ENCODE data around the gene ATF2. TPM values are rescaled to one million over a fixed set of nuclear protein-coding genes. Genes with fewer than 3 reads are reported as not detected.

Gene ATF2
- total RNA-seq, 2 experiments from 2014 or later: 58.4 to 62.4 TPM

- DNase-seq (no peak), ATAC-seq (no peak)
- no peaks in the 10 kb centered on the region for H3K27me3 Mint-ChIP-seq
- H3K27ac Mint-ChIP-seq: no peak overlapping the region
- H3K9me3 Mint-ChIP-seq (ENCODE audit: low read depth): no peaks in the 10 kb centered on the region
- H3K4me1 Mint-ChIP-seq: peaks cover 37% of the 10 kb centered on the region
- no peak overlapping the region for H3K4me3 Mint-ChIP-seq
- H3K36me3 Mint-ChIP-seq: peaks cover 44% of the 10 kb centered on the region
- CTCF ChIA-PET: interaction anchor here (1.8 kb wide), 1 partner anchor 10 kb away, joined by 5 read pairs; no protein-coding TSS in a partner anchor
These were observed 8.6 kb upstream of the ATF2 start for GRCh38 chr2:175176624-175177023.

GRCh38 chr2:175175896-175176295 lies 7.9 kb upstream of the ATF2 start:
- H3K27me3 Mint-ChIP-seq: no peaks in the 10 kb centered on the region
- CTCF ChIA-PET: no interaction called here
- H3K9me3 Mint-ChIP-seq (ENCODE audit: low read depth): no peaks in the 10 kb centered on the region
- no peak for DNase-seq
- peak overlapping the region; percentile 24 for H3K27ac Mint-ChIP-seq
- H3K4me1 Mint-ChIP-seq: peaks cover 40% of the 10 kb centered on the region
- no peak overlapping the region for H3K4me3 Mint-ChIP-seq
- H3K36me3 Mint-ChIP-seq: peaks cover 42% of the 10 kb centered on the region
- ATAC-seq: no peak

GRCh38 chr2:175175320-175175719 lies 7.3 kb upstream of the ATF2 start:
- H3K9me3 Mint-ChIP-seq (ENCODE audit: low read depth): no peaks in the 10 kb centered on the region
- H3K36me3 Mint-ChIP-seq: peaks cover 37% of the 10 kb centered on the region
- H3K27ac Mint-ChIP-seq: no peak overlapping the region
- CTCF ChIA-PET: no interaction called here
- H3K4me3 Mint-ChIP-seq: no peak overlapping the region
- no peaks in the 10 kb centered on the region for H3K27me3 Mint-ChIP-seq
- H3K4me1 Mint-ChIP-seq: peaks cover 40% of the 10 kb centered on the region
- DNase-seq (no peak), ATAC-seq (no peak)

GRCh38 chr2:175170659-175171304 lies 2.8 kb upstream of the ATF2 start:
- no peak for DNase-seq
- Mint-ChIP-seq H3K9me3 (ENCODE audit: low read depth) (no peaks in the 10 kb centered on the region), H3K27ac (peak overlapping the region; percentile 14), H3K36me3 (peaks cover 13% of the 10 kb centered on the region), H3K4me1 (peaks cover 37% of the 10 kb centered on the region), H3K27me3 (no peaks in the 10 kb centered on the region), H3K4me3 (no peak overlapping the region)
- CTCF ChIA-PET: no interaction called here
- ATAC-seq: no peak

- Mint-ChIP-seq H3K4me1 (peaks cover 43% of the 10 kb centered on the region), H3K4me3 (peak overlapping the region; percentile 93), H3K36me3 (peaks cover 14% of the 10 kb centered on the region), H3K27ac (peak overlapping the region; percentile 31), H3K27me3 (no peaks in the 10 kb centered on the region), H3K9me3 (ENCODE audit: low read depth) (no peaks in the 10 kb centered on the region)
- DNase-seq: no peak
- no peak for ATAC-seq
- CTCF ChIA-PET: interaction anchor here (1.0 to 1.3 kb wide), 5 partner anchors 10 to 472 kb away, joined by 3 to 5 read pairs (median 3); no protein-coding TSS in a partner anchor
These were observed 1.2 kb upstream of the ATF2 start for GRCh38 chr2:175169191-175169590.

GRCh38 chr2:175168564-175168945 lies 552 bp upstream of the ATF2 start:
- Mint-ChIP-seq H3K4me1 (peaks cover 46% of the 10 kb centered on the region), H3K9me3 (ENCODE audit: low read depth) (no peaks in the 10 kb centered on the region), H3K36me3 (peaks cover 17% of the 10 kb centered on the region), H3K4me3 (peak overlapping the region; percentile 93), H3K27me3 (no peaks in the 10 kb centered on the region), H3K27ac (peak overlapping the region; percentile 95)
- DNase-seq: no peak
- CTCF ChIA-PET: interaction anchor here (0.6 to 1.3 kb wide), 6 partner anchors 11 to 471 kb away, joined by 3 to 5 read pairs (median 4); no protein-coding TSS in a partner anchor
- ATAC-seq: peak; percentile 32

- DNase-seq (no peak), ATAC-seq (peak; percentile 6)
- H3K9me3 Mint-ChIP-seq (ENCODE audit: low read depth): no peaks in the 10 kb centered on the region
- peaks cover 14% of the 10 kb centered on the region for H3K36me3 Mint-ChIP-seq
- no peaks in the 10 kb centered on the region for H3K27me3 Mint-ChIP-seq
- peaks cover 49% of the 10 kb centered on the region for H3K4me1 Mint-ChIP-seq
- CTCF ChIA-PET: interaction anchor here (0.9 to 1.5 kb wide), 4 partner anchors 10 to 418 kb away, joined by 3 to 5 read pairs (median 4); no protein-coding TSS in a partner anchor
- H3K27ac Mint-ChIP-seq: peak overlapping the region; percentile 95
- H3K4me3 Mint-ChIP-seq: peak overlapping the region; percentile 93
These were observed 769 bp downstream of the ATF2 start for GRCh38 chr2:175167076-175167791.

- CTCF ChIA-PET: interaction anchor here (0.8 to 1.5 kb wide), 4 partner anchors 9 to 417 kb away, joined by 3 to 5 read pairs (median 4); no protein-coding TSS in a partner anchor
- H3K4me1 Mint-ChIP-seq: peaks cover 50% of the 10 kb centered on the region
- peak overlapping the region; percentile 93 for H3K4me3 Mint-ChIP-seq
- DNase-seq (no peak), ATAC-seq (no peak)
- no peaks in the 10 kb centered on the region for H3K27me3 Mint-ChIP-seq
- H3K9me3 Mint-ChIP-seq (ENCODE audit: low read depth): no peaks in the 10 kb centered on the region
- no peak overlapping the region for H3K27ac Mint-ChIP-seq
- peaks cover 14% of the 10 kb centered on the region for H3K36me3 Mint-ChIP-seq
These were observed 1.7 kb downstream of the ATF2 start for GRCh38 chr2:175166216-175166824.

- H3K9me3 Mint-ChIP-seq (ENCODE audit: low read depth): no peaks in the 10 kb centered on the region
- no peak for DNase-seq
- ATAC-seq: no peak
- no peak overlapping the region for H3K27ac Mint-ChIP-seq
- peaks cover 18% of the 10 kb centered on the region for H3K36me3 Mint-ChIP-seq
- H3K27me3 Mint-ChIP-seq: no peaks in the 10 kb centered on the region
- H3K4me3 Mint-ChIP-seq: no peak overlapping the region
- CTCF ChIA-PET: no interaction called here
- peaks cover 34% of the 10 kb centered on the region for H3K4me1 Mint-ChIP-seq
These were observed 3.8 kb downstream of the ATF2 start for GRCh38 chr2:175164235-175164634.

GRCh38 chr2:175158894-175159293 lies 9.1 kb downstream of the ATF2 start:
- H3K4me1 Mint-ChIP-seq: peaks cover 33% of the 10 kb centered on the region
- peaks cover 24% of the 10 kb centered on the region for H3K36me3 Mint-ChIP-seq
- no peaks in the 10 kb centered on the region for H3K27me3 Mint-ChIP-seq
- H3K9me3 Mint-ChIP-seq (ENCODE audit: low read depth): no peaks in the 10 kb centered on the region
- no peak for ATAC-seq
- DNase-seq: no peak
- no peak overlapping the region for H3K27ac Mint-ChIP-seq
- H3K4me3 Mint-ChIP-seq: no peak overlapping the region
- CTCF ChIA-PET: no interaction called here

- Mint-ChIP-seq H3K4me1 (peaks cover 44% of the 10 kb centered on the region), H3K9me3 (ENCODE audit: low read depth) (no peaks in the 10 kb centered on the region), H3K27me3 (no peaks in the 10 kb centered on the region), H3K27ac (no peak overlapping the region), H3K36me3 (peaks cover 23% of the 10 kb centered on the region), H3K4me3 (no peak overlapping the region)
- ATAC-seq (no peak), DNase-seq (no peak)
- CTCF ChIA-PET: interaction anchor here (1.2 kb wide), 1 partner anchor 10 kb away, joined by 3 read pairs; no protein-coding TSS in a partner anchor
These were observed 11.5 kb downstream of the ATF2 start for GRCh38 chr2:175156534-175156933.

- Mint-ChIP-seq H3K27ac (peak overlapping the region; percentile 89), H3K4me1 (peaks cover 46% of the 10 kb centered on the region), H3K36me3 (peaks cover 22% of the 10 kb centered on the region), H3K9me3 (ENCODE audit: low read depth) (no peaks in the 10 kb centered on the region), H3K27me3 (no peaks in the 10 kb centered on the region), H3K4me3 (peak overlapping the region; percentile 16)
- CTCF ChIA-PET: interaction anchor here (0.8 kb wide), 1 partner anchor 12 kb away, joined by 5 read pairs; no protein-coding TSS in a partner anchor
- ATAC-seq: peak; percentile 94
- DNase-seq: no peak
These were observed 13.3 kb downstream of the ATF2 start for GRCh38 chr2:175154661-175155082.

GRCh38 chr2:175152242-175152641 lies 15.8 kb downstream of the ATF2 start:
- Mint-ChIP-seq H3K9me3 (ENCODE audit: low read depth) (no peaks in the 10 kb centered on the region), H3K27me3 (no peaks in the 10 kb centered on the region), H3K36me3 (peaks cover 32% of the 10 kb centered on the region), H3K4me3 (no peak overlapping the region), H3K4me1 (peaks cover 43% of the 10 kb centered on the region), H3K27ac (no peak overlapping the region)
- ATAC-seq (peak; percentile 47), DNase-seq (no peak)
- CTCF ChIA-PET: interaction anchor here (0.6 to 0.7 kb wide), 2 partner anchors 15 to 659 kb away, joined by 3 read pairs; no protein-coding TSS in a partner anchor

All from activated CD8-positive, alpha-beta memory T cell treated with anti-CD3 and anti-CD28 coated beads, Interleukin-2, amount 10 ng/mL, durations not matched to agents 7 days and 5 days (primary cell).